ENCODE measurements around the gene MCM3AP.

DNA sequence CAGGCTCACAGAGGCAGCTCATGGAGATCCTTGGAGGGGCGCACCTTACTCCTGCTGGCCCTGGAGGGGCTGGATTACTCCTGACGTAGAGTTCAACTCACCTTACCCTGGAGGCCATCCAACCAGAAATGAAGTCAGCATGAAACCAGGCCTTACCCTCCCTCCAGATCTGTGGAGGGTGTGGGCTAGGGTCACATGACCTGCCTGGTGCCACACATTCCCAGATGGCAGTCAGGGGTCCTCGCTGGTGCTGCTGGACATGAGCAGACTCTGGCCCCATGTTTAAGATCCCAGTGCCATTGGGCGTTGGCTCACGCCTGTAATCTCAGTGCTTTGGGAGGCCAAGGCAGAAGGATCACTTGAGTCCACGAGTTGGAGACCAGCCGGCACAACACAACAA is 33.8 kb upstream of the MCM3AP start:
- TF ChIP-seq, protein P1, sequence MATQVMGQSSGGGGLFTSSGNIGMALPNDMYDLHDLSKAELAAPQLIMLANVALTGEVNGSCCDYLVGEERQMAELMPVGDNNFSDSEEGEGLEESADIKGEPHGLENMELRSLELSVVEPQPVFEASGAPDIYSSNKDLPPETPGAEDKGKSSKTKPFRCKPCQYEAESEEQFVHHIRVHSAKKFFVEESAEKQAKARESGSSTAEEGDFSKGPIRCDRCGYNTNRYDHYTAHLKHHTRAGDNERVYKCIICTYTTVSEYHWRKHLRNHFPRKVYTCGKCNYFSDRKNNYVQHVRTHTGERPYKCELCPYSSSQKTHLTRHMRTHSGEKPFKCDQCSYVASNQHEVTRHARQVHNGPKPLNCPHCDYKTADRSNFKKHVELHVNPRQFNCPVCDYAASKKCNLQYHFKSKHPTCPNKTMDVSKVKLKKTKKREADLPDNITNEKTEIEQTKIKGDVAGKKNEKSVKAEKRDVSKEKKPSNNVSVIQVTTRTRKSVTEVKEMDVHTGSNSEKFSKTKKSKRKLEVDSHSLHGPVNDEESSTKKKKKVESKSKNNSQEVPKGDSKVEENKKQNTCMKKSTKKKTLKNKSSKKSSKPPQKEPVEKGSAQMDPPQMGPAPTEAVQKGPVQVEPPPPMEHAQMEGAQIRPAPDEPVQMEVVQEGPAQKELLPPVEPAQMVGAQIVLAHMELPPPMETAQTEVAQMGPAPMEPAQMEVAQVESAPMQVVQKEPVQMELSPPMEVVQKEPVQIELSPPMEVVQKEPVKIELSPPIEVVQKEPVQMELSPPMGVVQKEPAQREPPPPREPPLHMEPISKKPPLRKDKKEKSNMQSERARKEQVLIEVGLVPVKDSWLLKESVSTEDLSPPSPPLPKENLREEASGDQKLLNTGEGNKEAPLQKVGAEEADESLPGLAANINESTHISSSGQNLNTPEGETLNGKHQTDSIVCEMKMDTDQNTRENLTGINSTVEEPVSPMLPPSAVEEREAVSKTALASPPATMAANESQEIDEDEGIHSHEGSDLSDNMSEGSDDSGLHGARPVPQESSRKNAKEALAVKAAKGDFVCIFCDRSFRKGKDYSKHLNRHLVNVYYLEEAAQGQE (IDR thresholded peaks at IDR 0.05; ENCODE audit: low read depth): no peak
- TF ChIP-seq FOXM1 (IDR thresholded peaks at IDR 0.05; ENCODE audit: borderline replicate concordance, low read depth): no peak

Measured in Ishikawa (cell line).